Lung microvascular endothelial cell (primary cell): ENCODE measurements around the gene DNM3. TPM values are rescaled to one million over a fixed set of nuclear protein-coding genes. Genes with fewer than 3 reads are reported as not detected.
A peak's percentile ranks its signal among the peaks of the same experiment; 100 is the strongest.
"Not testable (repeated sequence)": the region's sequence is repeated elsewhere in the genome, so short reads cannot be mapped to it uniquely, and the experiment has no call there.

Experiments
- DNase-seq, 2 donors: peaks; one replicate each; pipeline versions ENCODE4 v3.0.0 to v3.0.0-alpha.2; 2010; ENCODE audit warnings: low read depth in 2 of 2
- total RNA-seq: library from RNA; depleted of rRNA; stranded (reverse); fragments of >200 nt; gene quantifications from 2 replicates; pipeline ENCODE4 v1.2.1, GENCODE V29; 2014

DNM3 gene
- total RNA-seq = 1.1 and 4.0 TPM in 2 replicates

DNA sequence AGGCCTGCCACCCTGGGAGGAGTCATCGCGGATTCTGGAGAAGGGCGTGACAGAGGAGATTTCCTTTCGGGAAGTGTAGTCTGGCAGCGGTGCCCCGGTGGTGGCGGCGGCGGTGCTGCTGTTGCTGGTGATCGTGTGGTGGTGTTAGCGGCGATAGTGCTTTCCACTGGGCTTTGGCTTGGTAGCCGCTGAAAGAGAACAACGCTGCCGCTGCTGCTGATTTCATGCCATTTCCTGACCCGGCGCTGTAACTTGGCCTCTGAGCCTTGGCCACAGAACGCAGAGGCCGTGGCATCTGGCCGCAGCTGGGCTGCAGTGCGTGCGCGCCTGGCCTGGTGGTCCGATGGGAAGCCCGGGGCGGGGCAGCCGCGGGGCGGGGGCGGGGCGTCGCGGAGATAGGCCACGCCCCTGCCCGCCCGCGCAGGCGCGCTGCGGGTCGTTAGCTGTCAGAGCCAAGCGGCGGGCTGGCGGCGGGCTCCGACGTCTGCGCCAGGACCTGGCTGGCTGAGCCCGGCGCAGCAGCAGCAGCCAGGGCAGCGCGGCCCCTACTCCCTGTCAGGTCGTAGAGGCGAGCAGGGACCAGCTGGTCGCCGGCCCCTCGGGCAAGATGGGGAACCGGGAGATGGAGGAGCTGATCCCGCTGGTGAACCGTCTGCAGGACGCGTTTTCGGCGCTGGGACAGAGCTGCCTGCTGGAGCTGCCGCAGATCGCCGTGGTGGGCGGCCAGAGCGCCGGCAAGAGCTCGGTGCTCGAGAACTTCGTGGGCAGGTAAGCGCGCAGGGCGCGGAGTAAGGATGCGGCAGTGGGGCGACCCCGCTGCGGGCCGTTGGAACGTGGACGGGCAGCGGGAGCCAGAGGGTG lies at the start of gene DNM3:
DNM3 (plus strand) TSS at position 449 of the 861 bp plus-strand sequence; CDS start at position 608, 159 bp downstream.
- peak; percentile 79 to 86 for DNase-seq

DNA sequence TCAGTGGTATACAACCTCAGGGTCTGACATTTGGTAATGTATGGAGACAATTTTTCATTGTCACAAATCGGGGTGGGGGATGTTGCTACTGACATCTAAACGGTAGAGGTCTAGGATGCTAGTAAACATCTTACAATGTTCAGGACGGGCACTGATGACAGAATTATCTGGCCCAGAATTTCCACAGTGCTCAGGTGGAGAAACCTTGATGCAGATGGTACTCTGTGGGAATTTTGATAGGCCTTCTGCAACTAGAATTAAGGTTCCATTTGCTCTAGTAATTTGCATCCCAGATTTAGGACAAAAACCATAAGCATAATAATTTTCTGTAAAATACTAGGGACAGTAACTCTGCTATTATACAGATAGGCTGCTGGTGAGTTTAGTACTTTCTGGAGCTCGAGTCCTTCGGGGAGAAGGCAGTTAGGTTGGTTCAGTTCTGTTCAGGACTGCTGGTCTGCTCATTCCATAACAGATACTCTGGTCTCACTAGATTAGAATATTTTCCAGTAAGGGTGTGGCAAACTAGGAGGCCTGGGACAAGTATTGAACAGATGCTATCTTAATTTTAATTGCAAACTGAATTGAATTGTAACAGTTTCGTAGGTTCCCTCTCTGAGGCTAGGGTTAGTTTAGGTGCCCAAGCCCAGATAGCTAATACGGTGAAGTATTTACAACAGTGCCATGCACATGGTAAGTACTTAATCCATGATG lies 48.5 kb upstream of the DNM3 start:
- no peak for DNase-seq

DNA sequence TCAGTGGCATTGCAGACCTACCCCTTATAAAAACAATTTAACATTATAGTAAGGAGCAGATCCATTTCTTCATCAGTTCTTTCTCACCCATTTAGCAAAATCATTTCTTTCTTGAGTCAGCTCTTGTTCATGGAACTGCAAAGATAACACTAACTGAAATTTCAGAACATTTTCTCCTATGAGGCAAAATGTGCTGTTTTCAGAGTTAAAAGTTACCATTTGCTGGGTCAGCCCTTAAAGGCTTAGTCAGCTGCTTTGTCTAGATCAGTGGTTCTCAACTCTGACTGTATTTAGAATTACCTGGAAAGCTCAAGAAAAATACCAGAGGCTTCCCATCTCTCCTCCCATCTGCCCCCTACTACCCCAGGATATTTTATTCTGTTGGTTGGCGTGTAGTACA lies 47.7 kb upstream of the DNM3 start:
- DNase-seq = no peak

DNA sequence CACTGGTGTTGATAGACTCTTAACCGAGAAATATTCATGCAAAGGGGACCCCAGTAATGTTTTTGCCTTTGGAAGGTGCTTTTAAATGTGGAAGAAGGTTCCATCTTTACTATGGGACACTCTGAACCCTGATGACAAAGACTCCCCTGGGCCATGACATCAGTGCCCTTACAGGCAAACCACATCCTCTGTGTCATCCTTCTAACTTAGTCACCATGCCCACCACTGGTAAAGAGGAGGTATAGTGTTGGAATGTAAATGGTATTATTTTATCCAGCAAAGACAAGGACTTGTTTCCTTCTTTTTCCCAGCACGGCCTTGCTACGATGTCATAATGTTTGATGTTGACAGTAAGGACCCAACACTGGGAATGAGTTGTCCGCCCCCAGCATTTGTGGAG lies 47.2 kb upstream of the DNM3 start:
- DNase-seq = peak in 1 of 2 donors; percentile 57

DNA sequence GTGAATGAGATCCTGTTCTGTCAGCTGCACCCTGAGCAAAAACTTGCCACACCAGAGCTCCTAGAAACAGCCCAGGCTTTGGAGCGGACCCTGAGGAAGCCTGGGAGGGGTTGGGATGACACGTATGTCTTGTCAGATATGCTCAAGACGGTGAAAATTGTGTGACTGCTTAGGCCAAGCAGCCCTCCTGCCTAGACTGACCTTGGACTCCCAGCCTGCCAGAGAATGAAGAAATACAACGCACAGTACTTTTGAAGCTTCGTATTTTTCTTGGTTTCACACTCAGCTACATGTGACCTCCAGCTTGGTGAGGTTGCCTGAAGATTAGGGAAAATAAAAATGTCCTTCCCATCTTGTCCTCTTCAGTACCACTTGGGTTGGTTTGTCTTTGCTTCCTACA lies 44.7 kb upstream of the DNM3 start:
- DNase-seq = no peak

DNA sequence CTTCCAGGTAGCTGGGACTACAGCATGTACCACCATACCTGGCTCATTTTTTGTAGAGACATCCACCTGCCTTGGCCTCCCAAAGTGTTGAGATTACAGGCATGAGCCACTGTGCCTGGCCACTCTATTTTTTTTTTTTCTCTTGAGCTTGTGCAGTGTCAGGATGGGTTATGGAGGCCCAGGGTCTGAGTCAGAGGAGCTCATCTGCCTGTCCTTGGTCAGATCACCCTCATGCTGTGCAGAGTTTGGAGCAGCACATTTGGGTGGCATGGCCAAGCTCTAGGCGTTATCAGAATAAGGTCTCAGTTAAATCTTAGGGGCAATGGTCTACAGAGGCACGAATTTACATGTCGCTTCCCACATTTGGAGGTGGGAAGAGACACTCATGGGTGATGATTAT lies 43.0 kb upstream of the DNM3 start:
- no peak for DNase-seq

DNA sequence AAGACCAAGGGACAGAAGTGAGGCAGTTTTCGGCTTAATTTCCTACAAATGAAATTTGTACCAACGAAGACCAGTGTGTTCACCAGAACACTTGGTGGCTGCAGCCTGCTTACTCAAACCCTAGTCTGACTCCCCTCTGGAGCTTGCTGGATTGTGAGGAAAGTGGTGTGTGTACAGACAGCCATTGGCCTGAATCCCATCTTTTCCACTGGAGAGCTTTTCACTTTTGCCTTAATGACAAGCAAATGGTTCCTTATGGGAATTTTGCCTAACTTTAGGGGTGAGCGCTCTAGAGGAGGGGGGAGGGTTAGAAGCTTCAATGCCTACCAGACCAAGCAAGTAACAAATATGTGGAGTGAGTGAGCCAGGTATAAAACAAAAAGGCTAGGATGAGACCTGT lies 42.5 kb upstream of the DNM3 start:
- DNase-seq = no peak

DNA sequence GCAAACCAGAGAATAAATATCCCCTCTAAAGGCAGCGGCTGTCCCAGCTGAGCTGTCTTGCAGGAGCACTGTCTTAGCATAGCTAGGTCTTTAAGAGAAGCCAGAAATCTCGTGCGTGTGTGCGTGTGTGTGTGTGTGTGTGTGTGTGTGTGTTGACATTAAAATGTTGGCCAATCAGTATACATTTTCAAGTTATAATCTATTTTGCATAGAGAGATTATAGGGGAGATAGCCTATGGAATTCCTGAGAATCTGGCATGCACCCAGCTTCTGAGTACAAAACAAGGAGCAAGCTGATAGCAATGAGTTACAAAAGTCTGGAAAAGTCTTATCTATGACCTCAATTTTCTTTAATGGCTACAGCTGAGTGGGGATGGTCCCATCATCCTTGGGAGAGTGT lies 42.1 kb upstream of the DNM3 start:
- no peak for DNase-seq

DNA sequence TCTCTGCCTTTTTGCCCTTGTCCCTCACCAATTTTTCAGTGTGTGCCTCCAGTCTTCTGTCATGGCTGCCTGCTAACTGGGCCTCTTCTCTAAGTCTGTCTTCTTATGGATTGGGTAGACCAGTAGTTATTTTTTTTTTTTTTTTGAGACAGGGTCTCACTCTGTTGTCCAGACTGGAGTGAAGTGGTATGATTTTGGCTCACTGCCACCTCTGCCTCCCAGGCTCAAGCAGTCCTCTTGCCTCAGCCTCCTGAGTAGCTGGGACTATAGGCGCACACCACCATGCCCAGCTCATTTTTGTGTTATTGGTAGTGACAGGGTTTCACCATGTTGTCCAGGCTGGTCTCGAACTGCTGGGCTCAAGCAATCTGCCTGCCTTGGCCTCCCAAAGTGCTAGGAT lies 41.6 kb upstream of the DNM3 start:
- DNase-seq = not testable (repeated sequence)

DNA sequence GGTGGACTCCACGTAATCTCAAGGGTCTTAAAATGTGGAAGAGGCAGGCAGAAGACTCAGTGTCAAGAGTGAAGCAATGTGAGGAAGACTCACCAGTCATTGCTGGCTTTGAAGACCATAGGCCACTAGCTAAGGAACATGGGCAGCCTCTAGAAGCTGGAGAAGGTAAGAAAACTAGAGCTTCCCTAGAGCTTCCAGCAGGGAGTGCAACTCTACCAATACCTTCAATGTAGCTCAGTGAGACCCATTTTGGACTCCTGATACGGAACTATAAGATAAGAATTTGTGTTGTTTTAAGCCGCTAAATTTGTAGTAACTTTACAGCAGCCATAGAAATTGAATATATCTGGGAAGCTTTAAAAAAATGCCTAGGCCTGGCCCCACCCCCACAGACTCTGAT lies 41.0 kb upstream of the DNM3 start:
- DNase-seq = no peak

DNA sequence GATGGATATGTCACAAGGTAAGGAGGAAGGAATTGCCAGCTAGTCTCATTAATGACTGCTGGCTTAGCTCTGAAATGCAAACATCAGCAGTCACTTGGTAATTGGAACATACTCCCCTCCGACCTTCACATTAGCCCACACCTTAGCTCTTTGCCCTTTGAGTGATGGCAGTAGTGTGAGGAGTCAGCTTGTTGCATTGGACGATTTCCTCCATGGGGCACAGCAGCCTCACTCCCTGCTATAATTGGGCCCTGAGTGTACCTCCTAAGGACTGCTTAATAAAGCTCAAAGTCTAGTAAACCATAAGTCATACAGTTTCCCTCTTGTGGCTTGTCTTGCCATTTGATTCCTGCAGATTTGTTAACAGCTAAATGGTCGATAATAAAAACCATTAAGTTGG lies 40.4 kb upstream of the DNM3 start:
- no peak for DNase-seq

DNA sequence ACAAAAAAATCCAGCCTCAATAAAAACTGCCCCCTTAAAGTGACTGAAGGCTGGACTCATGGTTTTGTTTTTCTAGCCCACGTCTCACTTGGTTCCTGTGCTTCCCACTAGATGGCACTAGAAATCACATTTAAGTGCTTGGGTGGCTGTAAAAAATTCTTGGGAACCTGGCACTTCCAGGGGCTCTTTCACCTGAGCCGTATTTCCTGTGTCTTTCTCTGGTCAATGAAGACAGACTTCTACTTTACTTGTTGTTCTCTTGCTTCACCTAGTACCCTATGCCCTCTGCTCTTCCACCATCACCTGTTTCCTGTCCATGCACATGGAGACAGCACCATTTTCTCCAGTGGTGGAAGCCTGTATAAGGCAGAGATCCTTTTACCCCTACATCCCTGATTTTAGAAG lies 39.8 kb upstream of the DNM3 start:
- peak; percentile 47 to 65 for DNase-seq

DNA sequence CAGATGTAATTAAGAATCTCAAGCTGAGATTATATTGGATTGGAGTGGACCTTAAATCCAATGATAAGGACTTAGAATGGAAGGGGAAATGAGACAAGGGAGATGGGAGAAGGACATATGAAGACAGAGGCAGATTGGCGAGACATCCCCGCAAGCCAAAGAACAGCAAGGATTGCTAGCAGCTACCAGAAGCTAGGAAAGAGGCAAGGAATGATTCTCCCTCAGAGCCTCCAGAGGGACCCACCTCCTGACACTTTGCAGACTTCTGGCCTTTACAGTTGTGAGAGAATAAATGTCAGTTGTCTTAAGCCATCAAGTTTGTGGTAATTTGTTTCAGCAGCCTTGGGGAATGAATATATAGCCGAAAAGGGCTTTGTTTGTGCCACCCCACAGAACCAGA lies 39.1 kb upstream of the DNM3 start:
- DNase-seq = no peak

DNA sequence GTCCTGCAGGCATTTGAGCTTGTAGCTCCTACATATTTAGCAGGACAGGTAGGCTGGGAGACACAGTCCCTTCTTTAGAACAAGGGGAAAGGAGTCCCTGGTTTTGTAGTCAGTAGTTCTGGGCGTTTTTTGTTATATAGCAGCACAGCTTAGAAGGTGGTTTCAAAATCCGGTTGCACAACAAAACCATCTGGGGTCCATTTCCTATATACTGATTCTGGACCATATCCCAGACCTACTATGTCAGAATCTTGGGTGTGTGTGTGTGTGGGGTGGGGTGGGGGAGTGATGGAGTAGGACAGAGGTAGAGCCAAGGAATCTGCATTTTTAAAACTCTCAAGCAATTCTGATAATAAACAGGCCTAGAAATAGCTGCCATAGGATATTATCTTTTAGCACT lies 38.3 kb upstream of the DNM3 start:
- peak in 1 of 2 donors; percentile 24 for DNase-seq

DNA sequence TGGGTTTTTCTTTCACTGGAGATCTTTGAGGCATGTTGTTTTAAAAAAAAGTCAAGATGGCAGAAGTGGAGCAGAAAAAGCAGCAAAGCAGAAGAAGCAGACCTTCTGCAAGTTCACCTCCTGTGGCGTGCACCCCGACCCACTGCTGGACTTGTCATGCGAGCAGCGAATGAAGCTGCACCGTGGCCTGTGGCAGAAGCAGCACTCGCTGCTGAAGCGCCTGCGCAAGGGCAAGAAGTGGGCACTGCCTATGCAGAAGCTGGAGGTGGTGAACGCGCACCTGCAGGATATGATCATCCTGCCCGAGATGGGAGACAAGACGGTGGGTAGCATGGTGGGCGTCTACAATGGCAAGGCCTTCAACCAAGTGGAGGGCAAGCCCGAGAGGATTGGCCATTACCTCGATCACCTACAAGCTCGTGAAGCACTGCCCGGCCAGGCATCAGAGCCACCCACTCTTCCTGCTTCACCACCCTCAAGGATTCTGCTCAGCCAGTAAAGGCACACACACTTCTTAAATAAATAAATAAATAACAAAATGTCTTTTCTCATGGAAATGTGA lies 37.8 kb upstream of the DNM3 start:
- no peak for DNase-seq

DNA sequence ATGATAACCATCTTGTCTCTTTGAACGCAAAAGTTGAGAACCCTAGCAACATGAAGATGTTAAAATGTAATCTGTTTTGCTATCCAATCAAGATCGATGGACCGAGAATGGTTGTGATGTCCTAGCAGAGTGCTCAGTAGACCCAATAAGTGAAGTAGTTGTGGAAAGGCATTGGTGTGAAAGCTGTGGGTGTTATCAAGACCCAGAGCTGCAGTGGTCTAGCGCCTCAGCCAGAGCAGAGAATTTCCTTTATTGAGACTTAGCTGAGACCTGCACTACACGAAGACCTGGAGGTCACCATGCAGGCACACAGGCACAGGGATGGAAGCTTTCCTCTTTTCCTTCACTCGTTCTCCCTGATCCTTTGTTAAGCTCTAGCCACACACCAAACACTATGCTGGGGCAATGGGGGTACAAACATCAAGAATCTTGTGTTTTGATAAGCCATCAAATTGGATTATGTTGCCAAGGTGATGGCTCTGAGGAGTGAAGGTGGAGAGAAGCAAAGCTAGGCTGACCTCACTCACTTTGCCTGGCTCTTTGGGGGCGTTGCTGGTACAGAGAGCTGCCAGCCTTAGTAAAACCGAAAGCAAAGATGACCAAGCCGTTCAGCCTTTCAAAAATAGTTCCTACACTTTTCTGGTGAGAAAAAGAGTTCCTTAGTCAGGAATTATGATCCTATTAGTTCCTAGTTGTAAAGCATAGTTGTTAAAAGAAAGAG lies 35.7 kb upstream of the DNM3 start:
- peak in 1 of 2 donors; percentile 41 for DNase-seq

DNA sequence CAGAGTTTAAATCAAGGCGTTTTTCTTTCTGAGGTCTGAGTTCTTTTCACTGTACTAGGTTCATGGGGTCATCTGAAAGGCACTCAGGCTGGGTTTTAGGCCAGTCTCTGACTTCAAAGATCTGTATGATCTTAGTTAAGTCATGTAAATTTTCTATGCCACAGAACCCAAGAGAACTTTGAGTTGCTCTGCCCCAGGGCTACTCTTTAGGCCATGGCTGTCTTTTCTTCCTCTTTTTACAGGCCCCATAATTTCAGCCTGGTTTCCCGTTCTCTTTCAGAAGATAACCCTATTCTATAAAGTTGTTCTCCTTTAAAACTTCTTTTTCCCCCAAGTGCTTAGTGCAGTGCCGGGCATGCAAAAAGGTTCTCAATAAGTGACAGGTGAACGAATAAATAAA lies 33.7 kb upstream of the DNM3 start:
- no peak for DNase-seq

DNA sequence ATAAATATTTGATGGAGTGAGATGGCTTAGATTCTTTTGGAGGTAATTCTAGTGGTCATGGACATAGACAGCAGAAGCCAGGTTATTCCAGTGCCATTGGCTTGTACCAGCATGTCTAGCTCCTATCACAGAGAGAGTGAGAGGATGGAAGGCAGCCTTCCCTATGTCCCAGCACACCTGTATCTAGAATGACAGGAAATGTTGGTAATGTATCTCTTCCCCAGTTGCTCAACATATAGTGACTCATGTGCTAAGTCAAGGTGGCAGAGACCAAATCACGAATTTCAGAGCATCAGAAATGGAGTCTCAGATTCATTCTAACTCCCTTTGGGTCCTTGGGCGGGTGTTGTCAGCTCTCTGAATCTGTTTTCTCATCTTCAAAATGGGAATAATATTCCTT lies 31.5 kb upstream of the DNM3 start:
- DNase-seq = no peak

DNA sequence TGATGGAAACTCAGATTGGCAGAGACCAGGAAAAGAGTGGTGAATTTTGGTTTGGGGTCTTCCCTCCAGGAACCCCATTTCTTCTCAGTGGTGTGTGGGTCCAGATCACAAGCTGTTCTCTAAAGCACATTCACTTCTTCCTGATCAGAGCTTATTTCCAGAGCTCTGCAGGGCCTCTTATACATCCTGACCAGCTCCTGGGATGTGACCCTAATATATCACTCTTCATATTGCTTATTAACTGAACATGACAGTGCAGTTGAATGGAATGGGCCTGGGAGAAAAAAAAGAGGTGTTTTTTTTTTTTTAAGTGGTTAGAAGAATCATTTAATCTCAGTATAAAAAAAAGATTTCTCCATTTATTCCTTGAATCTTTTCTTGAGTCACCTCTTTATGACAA lies 29.6 kb upstream of the DNM3 start:
- DNase-seq = no peak

DNA sequence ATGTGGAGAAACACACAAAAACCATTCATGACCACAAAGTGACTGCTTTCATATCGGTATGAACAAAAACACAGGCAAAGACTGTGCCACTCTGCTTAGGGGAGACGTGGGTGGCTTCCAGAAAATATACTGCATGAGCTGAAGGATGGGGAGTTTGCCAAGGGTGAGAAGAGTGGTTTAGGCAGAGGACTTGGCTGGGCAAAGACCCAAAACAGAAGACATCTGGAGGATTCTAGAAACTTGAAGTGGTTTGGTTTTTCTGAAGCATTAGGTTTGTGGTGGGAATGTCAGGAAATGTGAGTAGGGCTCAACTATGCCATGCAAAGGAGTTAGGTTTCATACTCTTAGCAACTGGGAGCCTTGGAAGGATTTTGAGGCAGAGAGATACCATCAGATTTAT lies 26.6 kb upstream of the DNM3 start:
- no peak for DNase-seq

DNA sequence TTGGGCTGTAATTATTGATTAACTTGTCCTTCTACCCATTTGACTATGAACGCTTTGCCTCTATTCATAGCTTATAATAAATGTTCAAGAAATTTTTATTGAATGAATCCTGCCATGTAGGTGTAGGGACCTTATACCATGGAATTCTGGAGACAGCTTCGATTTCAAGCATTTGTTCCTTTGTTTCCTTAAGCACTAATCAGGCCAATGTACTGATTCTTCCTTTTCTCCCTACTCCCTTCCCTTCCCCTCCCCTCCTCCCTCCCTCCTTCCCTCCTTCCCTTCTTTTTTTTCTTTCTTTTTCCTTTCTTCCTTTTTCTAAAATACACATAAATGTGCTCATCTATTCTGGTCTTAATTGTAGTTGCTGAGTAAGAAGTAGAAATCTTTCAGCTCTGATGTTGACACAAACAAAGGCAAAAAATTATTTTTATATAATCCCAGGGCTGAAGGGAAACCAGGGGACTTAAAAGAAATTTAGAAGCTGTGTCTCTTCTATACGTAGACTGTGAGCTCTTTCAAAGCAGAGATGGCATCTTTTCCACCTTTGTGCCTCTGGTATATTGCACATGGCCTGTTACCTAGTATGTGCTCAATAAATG lies 24.9 kb upstream of the DNM3 start:
- no peak for DNase-seq
